Activated CD8-positive, alpha-beta T cell treated with anti-CD3 and anti-CD28 coated beads, Interleukin-2, amount 10 ng/mL, durations not matched to agents 7 days and 5 days (primary cell): ENCODE measurements around the gene VSIR. TPM values are rescaled to one million over a fixed set of nuclear protein-coding genes. Genes with fewer than 3 reads are reported as not detected.

Experiments
- ATAC-seq: fragments of 150-1000 bp; cut with Tn5 transposase; one replicate; pipeline ENCODE4 v1.10.0; 2021; ENCODE audit warnings: moderate library complexity
- CTCF ChIA-PET: fragments of 350-600 bp; sonication (Branson Sonifier 250); formaldehyde crosslinking; loops from one replicate; lab custom pipeline; 2021; ENCODE audit warnings: antibody characterized with exemption; lab: Charles Lee
- POLR2A ChIA-PET: fragments of 350-600 bp; sonication (Branson Sonifier 250); formaldehyde crosslinking; loops from one replicate; lab custom pipeline; 2021; ENCODE audit warnings: antibody characterized with exemption; lab: Charles Lee
- DNase-seq: peaks from one replicate; pipeline ENCODE4 v3.0.0-alpha.2; 2020
- H3K27ac Mint-ChIP-seq: one replicate; pipeline ENCODE4 v1.8.0; 2021; ENCODE audit warnings: mild to moderate bottlenecking, mixed read lengths
- H3K27me3 Mint-ChIP-seq: one replicate; pipeline ENCODE4 v1.8.0; 2021; ENCODE audit warnings: low read depth, mixed read lengths
- H3K36me3 Mint-ChIP-seq: one replicate; pipeline ENCODE4 v1.8.0; 2021; ENCODE audit warnings: low read depth, mixed read lengths
- H3K4me1 Mint-ChIP-seq: one replicate; pipeline ENCODE4 v1.8.0; 2021; ENCODE audit warnings: low read depth, mixed read lengths
- H3K4me3 Mint-ChIP-seq: one replicate; pipeline ENCODE4 v1.8.0; 2021; ENCODE audit warnings: mild to moderate bottlenecking, mixed read lengths
- H3K9me3 Mint-ChIP-seq: one replicate; pipeline ENCODE4 v1.8.0; 2022; ENCODE audit warnings: mixed read lengths; ENCODE audit not compliant: insufficient read depth
- total RNA-seq, 2 experiments: library from RNA; stranded (reverse); gene quantifications; one replicate each; pipeline ENCODE4 v1.2.3, GENCODE V29; 2021

Gene VSIR
- total RNA-seq, 2 experiments from 2014 or later: 127 to 133 TPM

DNA sequence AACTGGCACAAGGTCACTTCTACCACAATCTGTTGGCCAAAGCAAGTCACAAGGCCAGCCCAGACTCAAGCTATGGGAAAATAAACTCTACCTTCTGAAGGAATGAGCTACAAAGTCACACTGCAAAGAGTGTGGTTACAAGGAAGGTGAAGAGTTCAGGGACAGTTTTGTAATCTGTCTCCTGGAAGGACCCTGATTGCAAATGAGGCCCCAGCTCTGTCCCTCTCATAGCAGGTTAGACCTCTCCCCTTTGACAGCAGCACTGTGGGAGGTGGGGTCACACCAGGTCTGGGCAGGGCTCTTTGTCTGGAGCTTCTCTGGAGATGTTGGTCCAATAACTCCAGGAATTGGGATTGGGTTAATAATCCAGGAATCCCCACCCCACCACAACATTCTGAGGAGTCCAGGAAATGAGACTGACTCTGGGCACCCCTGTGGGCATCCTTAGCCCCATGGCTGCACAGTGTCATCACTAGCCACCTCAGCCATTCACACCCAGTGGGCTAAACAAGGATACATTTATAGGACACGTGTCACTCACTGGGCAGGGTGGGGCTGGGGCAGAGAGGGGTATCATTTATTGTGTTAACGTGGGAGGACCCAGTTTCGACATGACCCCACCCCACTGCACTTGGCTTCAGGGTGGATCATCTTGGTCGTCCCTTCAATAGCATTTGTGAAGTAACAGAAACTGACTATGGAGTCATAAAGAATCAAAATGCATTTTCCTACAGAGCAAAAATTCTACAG is 30.1 kb downstream of the VSIR start:
- H3K4me3 Mint-ChIP-seq: peak overlapping the region; percentile 49
- H3K9me3 Mint-ChIP-seq: no peaks in the 10 kb centered on the region
- ATAC-seq: no peak
- no peak for DNase-seq
- H3K4me1 Mint-ChIP-seq: peaks cover 100% of the 10 kb centered on the region
- no peaks in the 10 kb centered on the region for H3K27me3 Mint-ChIP-seq
- CTCF ChIA-PET: interaction anchor here (0.9 to 4.8 kb wide), 8 partner anchors 9 to 33 kb away, joined by 3 to 34 read pairs (median 5); partner anchors contain the start of gene VSIR
- H3K36me3 Mint-ChIP-seq: peaks cover 45% of the 10 kb centered on the region
- POLR2A ChIA-PET: interaction anchor here (0.6 to 4.8 kb wide), 4 partner anchors 15 to 34 kb away, joined by 3 to 34 read pairs (median 8); partner anchors contain the start of gene VSIR
- H3K27ac Mint-ChIP-seq: peak overlapping the region; percentile 88

DNA sequence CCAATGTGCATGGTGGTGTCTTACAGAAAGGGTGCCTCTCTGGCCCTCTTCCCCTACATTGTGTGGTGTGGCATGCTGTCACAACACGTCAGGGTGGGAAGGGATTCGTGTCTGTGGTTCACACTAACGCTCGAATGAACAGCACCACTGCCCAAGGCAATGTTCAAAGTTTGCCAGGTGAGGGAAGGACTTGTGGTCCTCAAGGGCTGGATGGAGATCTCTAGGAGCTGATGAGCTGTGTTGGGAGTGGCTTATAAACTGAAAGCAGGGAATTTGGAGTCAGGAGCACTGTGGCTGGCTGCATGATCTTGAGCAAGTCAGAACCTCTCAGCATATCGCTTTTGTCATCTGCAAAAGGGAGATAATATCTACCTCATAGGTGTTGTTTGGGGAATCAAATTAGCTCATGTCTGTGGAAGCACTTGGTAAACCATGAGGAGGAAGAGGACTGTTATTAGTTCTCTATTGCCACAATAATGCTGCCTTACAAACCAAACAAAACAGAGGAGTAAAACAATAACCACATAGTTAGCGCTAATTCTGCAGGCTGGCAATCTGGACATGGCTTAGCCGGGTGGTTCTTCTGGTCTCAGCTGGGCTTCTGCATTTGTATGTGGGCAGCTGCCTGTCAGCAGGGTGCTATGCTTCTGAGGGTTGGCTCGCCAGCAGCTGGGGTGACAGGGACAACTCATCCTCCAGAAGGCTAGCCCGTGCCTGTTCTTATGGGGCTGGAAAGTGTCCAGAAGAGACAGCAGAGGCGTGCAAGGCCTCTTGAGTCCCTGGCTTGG is 30.8 kb downstream of the VSIR start:
- DNase-seq (no peak), ATAC-seq (peak; percentile 32)
- POLR2A ChIA-PET: interaction anchor here (0.6 to 4.8 kb wide), 5 partner anchors 9 to 34 kb away, joined by 3 to 34 read pairs (median 4); partner anchors contain the start of gene VSIR
- H3K4me3 Mint-ChIP-seq: peak overlapping the region; percentile 49
- peaks cover 42% of the 10 kb centered on the region for H3K36me3 Mint-ChIP-seq
- peak overlapping the region; percentile 88 for H3K27ac Mint-ChIP-seq
- CTCF ChIA-PET: interaction anchor here (0.7 to 4.8 kb wide), 9 partner anchors 10 to 34 kb away, joined by 3 to 34 read pairs (median 5); partner anchors contain the start of gene VSIR
- H3K9me3 Mint-ChIP-seq: no peaks in the 10 kb centered on the region
- peaks cover 100% of the 10 kb centered on the region for H3K4me1 Mint-ChIP-seq
- H3K27me3 Mint-ChIP-seq: no peaks in the 10 kb centered on the region

DNA sequence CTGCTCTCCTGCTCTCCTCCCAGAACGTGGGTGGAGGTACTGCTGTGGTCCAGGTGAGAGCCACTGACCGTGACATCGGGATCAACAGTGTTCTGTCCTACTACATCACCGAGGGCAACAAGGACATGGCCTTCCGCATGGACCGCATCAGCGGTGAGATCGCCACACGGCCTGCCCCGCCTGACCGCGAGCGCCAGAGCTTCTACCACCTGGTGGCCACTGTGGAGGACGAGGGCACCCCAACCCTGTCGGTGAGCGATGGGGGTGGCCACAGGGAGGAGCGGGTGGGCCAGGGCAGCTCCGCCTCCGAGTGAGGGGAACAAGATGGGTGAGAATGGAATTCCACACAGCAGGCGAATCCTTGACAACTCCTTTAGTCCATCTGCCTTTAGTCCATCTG is 31.6 kb downstream of the VSIR start:
- Mint-ChIP-seq H3K4me1 (peaks cover 100% of the 10 kb centered on the region), H3K36me3 (peaks cover 34% of the 10 kb centered on the region), H3K9me3 (no peaks in the 10 kb centered on the region), H3K4me3 (peak overlapping the region; percentile 49), H3K27me3 (no peaks in the 10 kb centered on the region), H3K27ac (peak overlapping the region; percentile 88)
- POLR2A ChIA-PET: interaction anchor here (1.0 to 4.8 kb wide), 5 partner anchors 9 to 31 kb away, joined by 4 to 34 read pairs (median 5); partner anchors contain the start of gene VSIR
- DNase-seq: no peak
- ATAC-seq: no peak
- CTCF ChIA-PET: interaction anchor here (0.7 to 4.8 kb wide), 8 partner anchors 10 to 33 kb away, joined by 3 to 34 read pairs (median 4); partner anchors contain the start of gene VSIR

DNA sequence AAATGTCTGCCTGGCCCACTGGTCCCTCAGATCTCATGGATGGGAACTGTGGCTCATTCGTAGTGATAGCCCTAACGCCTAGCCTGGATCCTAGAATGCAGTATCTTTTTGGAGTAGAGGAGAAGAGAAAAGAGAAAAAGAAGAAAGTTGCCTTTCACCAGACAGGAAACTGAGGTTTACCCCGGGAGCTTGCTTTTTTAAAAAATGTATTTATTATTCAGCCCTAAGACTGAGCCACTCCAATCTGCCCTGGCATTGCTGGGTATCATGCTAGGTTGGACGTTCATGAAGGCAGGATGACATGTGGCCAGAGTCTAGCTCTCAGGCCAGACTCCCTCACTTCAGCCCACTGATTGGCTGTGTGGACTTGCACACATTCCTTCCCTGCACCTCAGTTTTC is 32.3 kb downstream of the VSIR start:
- Mint-ChIP-seq H3K4me1 (peaks cover 100% of the 10 kb centered on the region), H3K27me3 (no peaks in the 10 kb centered on the region), H3K9me3 (no peaks in the 10 kb centered on the region), H3K27ac (peak overlapping the region; percentile 88), H3K36me3 (peaks cover 34% of the 10 kb centered on the region), H3K4me3 (peak overlapping the region; percentile 49)
- ChIA-PET POLR2A (interaction anchor here (0.7 to 4.8 kb wide), 5 partner anchors 11 to 32 kb away, joined by 4 to 34 read pairs (median 5); partner anchors contain the start of gene VSIR), CTCF (interaction anchor here (1.0 to 4.8 kb wide), 5 partner anchors 15 to 34 kb away, joined by 3 to 34 read pairs (median 17); partner anchors contain the start of gene VSIR)
- ATAC-seq (no peak), DNase-seq (no peak)

DNA sequence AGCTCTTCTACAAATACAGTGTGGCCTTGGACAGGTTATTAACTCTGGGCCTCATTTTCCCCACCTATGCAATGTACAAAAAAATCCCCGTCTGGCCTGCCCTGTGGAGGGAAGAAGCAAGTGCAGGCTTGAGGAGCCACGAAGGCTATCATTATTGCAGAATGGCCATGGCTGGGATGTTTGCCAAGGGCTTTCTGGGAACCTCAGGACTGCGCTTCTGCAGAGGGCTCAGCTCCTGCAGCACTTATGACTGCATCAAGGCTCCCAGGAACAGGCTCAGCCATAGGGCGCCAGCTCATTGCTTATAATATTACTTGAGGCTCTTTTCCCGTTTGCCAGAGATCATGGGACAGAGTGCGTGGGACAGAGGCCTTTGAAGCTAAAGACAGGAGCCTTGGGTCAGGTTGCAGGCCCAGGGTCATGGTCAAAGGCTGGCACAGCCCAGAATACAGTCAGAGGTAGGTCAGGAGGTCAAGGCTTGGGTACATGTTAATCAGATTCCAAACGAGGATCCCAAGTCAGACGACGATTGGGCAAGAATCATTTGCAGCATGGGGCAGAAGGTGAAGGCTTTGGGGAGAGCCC is 33.2 kb downstream of the VSIR start:
- H3K27ac Mint-ChIP-seq: peak overlapping the region; percentile 93

DNA sequence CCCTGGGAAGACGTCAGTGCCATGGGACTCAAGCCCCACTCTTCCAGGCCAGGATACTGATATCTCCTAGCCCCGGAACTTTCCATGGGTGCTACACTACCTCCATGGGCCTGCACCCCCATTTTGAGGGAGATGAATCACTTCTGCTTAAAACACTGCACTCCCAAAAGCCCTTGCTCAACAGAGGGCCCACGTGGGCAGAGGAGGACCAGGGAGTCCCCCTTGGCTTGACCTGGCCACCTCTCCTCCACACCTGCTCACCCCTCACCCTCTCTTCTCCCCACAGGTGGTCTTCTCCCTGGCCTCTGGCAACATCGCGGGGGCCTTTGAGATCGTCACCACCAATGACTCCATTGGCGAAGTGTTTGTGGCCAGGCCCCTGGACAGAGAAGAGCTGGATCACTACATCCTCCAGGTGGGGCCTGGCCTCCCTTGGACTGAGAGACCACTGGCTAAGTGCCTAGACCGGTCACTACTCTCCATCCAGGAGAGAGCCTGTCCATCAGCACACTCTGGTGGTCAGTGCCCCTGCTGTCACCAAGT is 33.9 kb downstream of the VSIR start:
- Mint-ChIP-seq H3K27me3 (no peaks in the 10 kb centered on the region), H3K36me3 (peaks cover 22% of the 10 kb centered on the region), H3K4me3 (no peak overlapping the region), H3K9me3 (no peaks in the 10 kb centered on the region), H3K27ac (peak overlapping the region; percentile 93), H3K4me1 (peaks cover 100% of the 10 kb centered on the region)
- ChIA-PET POLR2A (interaction anchor here (1.1 to 4.8 kb wide), 4 partner anchors 11 to 34 kb away, joined by 3 to 34 read pairs (median 8); partner anchors contain the start of gene VSIR), CTCF (interaction anchor here (1.8 to 6.4 kb wide), 2 partner anchors 8 to 33 kb away, joined by 6 to 56 read pairs; no protein-coding TSS in a partner anchor)
- no peak for ATAC-seq
- DNase-seq: no peak

More for the DNA sequence above, 33.2 kb downstream of the VSIR start:
- ChIA-PET CTCF (interaction anchor here (1.8 to 6.4 kb wide), 3 partner anchors 7 to 34 kb away, joined by 6 to 56 read pairs (median 17); no protein-coding TSS in a partner anchor), POLR2A (interaction anchor here (1.1 to 4.8 kb wide), 3 partner anchors 11 to 33 kb away, joined by 3 to 34 read pairs (median 12); partner anchors contain the start of gene VSIR)
- H3K27me3 Mint-ChIP-seq: no peaks in the 10 kb centered on the region
- no peak for ATAC-seq
- H3K9me3 Mint-ChIP-seq: no peaks in the 10 kb centered on the region
- H3K4me1 Mint-ChIP-seq: peaks cover 100% of the 10 kb centered on the region
- DNase-seq: no peak
- peaks cover 28% of the 10 kb centered on the region for H3K36me3 Mint-ChIP-seq
- H3K4me3 Mint-ChIP-seq: no peak overlapping the region

DNA sequence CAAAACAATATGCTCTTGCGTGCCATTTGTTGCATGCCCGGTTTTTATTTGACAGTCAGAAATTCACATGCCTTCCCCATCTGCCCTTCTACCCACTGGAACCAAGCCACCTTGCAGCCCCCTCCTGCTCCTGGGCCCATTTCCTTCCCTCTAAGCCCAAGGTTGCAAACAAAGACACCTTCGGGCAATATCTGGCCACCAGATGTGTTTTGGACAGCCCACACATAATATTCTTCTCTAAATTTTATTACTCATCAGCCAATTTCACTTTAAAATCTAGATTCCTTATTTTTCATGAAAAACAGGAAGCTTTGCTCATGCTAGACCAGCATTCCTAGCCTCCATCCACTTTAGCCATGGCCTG is 35.5 kb downstream of the VSIR start:
- POLR2A ChIA-PET: interaction anchor here (0.5 to 4.3 kb wide), 7 partner anchors 9 to 36 kb away, joined by 3 to 45 read pairs (median 4); partner anchors contain the start of gene VSIR
- Mint-ChIP-seq H3K4me1 (peaks cover 100% of the 10 kb centered on the region), H3K27ac (peak overlapping the region; percentile 93), H3K9me3 (no peaks in the 10 kb centered on the region), H3K27me3 (no peaks in the 10 kb centered on the region), H3K36me3 (peaks cover 14% of the 10 kb centered on the region), H3K4me3 (no peak overlapping the region)
- DNase-seq: no peak
- CTCF ChIA-PET: interaction anchor here (0.7 to 6.4 kb wide), 9 partner anchors 9 to 74 kb away, joined by 3 to 56 read pairs (median 5); no protein-coding TSS in a partner anchor
- no peak for ATAC-seq

DNA sequence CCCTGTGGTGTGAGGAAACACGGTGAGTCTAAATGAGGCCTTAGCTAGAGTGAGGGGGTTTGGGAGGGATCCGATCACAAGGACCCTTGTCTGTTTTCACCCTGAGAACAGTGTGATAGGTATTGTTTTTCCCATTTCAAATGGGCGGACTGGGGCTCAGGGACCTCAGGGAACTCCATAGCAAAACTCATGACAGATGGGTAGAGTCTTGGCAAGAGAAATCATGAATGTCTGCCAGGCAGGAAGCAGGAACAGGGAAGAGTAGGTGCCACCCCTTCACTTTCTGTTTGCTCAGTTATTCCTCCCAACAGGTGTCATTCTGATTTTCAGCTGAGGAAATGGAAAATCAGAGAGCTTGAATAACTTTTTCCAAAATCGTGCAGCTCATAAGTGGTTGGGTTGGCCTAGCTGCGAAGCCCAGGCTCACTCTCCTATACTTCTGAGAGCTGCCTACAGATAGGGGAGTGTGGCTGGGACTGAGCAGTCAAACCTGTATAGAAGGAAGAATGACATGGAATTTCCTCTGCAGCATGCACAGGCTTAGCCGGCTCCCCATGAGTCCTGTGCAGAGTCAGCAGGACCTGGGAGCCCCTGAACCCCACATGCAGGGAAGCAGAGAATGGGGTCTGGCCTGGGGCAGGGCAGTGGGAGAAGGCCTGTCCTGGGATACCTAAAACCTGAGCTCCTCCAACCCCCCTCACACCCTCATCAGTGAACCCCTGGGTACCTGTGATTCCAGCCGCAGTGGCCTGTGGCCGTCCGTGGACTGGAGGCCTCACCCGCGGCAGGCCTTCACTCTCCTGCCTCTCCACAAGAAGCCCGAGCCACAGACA is 36.1 kb downstream of the VSIR start:
- DNase-seq: no peak
- Mint-ChIP-seq H3K27me3 (no peaks in the 10 kb centered on the region), H3K27ac (peak overlapping the region; percentile 93), H3K4me3 (peak overlapping the region; percentile 61), H3K9me3 (no peaks in the 10 kb centered on the region), H3K4me1 (peaks cover 100% of the 10 kb centered on the region), H3K36me3 (peaks cover 10% of the 10 kb centered on the region)
- ChIA-PET POLR2A (interaction anchor here (0.5 to 4.3 kb wide), 10 partner anchors 8 to 36 kb away, joined by 3 to 45 read pairs (median 4); partner anchors contain the start of gene VSIR), CTCF (interaction anchor here (0.6 to 6.4 kb wide), 11 partner anchors 10 to 161 kb away, joined by 3 to 56 read pairs (median 5); no protein-coding TSS in a partner anchor)
- peak; percentile 31 for ATAC-seq

DNA sequence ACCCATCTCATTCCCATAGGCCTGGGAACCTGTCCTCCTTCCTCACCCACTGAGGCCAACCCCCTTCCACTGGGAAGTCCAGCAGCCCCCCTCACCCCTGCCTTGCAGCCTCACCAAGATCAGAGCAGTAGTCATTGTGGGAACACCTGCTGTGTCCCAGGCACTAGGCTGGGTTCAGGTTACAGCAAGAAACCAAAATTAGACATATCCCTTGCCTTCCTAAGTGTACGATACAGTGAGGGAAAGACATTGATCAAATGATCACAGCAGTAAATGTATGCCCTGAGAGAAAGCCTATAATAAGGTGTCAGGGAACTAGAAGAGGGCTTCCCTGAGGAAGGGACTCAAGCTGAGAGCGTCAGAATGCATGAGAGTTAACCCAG is 36.8 kb downstream of the VSIR start:
- Mint-ChIP-seq H3K27me3 (no peaks in the 10 kb centered on the region), H3K4me1 (peaks cover 100% of the 10 kb centered on the region), H3K36me3 (peaks cover 8% of the 10 kb centered on the region), H3K4me3 (peak overlapping the region; percentile 61), H3K9me3 (no peaks in the 10 kb centered on the region), H3K27ac (peak overlapping the region; percentile 93)
- ATAC-seq: peak; percentile 14
- no peak for DNase-seq
- CTCF ChIA-PET: interaction anchor here (0.6 to 6.4 kb wide), 11 partner anchors 11 to 161 kb away, joined by 3 to 56 read pairs (median 5); partner anchors contain the start of gene VSIR
- POLR2A ChIA-PET: interaction anchor here (0.6 to 4.3 kb wide), 10 partner anchors 8 to 37 kb away, joined by 3 to 45 read pairs (median 4); partner anchors contain the start of gene VSIR
